GM12878 (cell line): ENCODE results near the gene UBA7. TPM values are rescaled to one million over a fixed set of nuclear protein-coding genes. Genes with fewer than 3 reads are reported as not detected.

Experiments used
- ATAC-seq: fragments of 200-7000 bp; cut with Tn5 transposase; 3 replicates; pipeline ENCODE4 v1.9.1; 2020; ENCODE audit warnings: mild to moderate bottlenecking, moderate library complexity
- BruUV-seq: library from RNA; stranded (reverse); fragments of 400-500 nt; replicated peaks from 2 replicates; lab custom pipeline; 2021; lab: Mats Ljungman, UMichigan
- CTCF ChIA-PET: fragments of 300-600 bp; sonication (Branson Sonifier 250); formaldehyde crosslinking; extraction: SDS; loops from one replicate; lab custom pipeline; 2021; ENCODE audit warnings: inconsistent platforms; lab: Yijun Ruan, JAX
- POLR2A ChIA-PET: fragments of 350-600 bp; formaldehyde crosslinking; extraction: SDS; loops from one replicate; lab custom pipeline; 2021; ENCODE audit warnings: inconsistent platforms; lab: Charles Lee
- RAD21 ChIA-PET: fragments of 300-600 bp; sonication (Branson Sonifier 250); formaldehyde crosslinking; loops from one replicate; lab custom pipeline; 2023; ENCODE audit warnings: antibody characterized with exemption; ENCODE audit not compliant: unreplicated experiment; lab: Charles Lee
- SMC1A ChIA-PET: fragments of 300-600 bp; sonication (Branson Sonifier 250); formaldehyde crosslinking; loops from one replicate; lab custom pipeline; 2023; ENCODE audit not compliant: unreplicated experiment, uncharacterized antibody; lab: Charles Lee
- DNase-seq: peaks from one replicate; pipeline ENCODE4 v3.0.0-alpha.2; 2011; ENCODE audit warnings: low read depth, low spot score
- FAIRE-seq: peaks from 3 replicates; lab custom pipeline; 2011; peaks lifted over from hg19 to GRCh38; lab: Jason Lieb, UNC
- H2AFZ ChIP-seq: 2 replicates; pipeline ENCODE4 v1.6.0; 2011; ENCODE audit warnings: low read depth, low read length, control low read depth; ENCODE audit not compliant: control insufficient read depth
- H3K27ac ChIP-seq: 2 replicates; pipeline ENCODE4 v1.5.1; 2011; ENCODE audit warnings: control low read depth; ENCODE audit not compliant: control insufficient read depth, insufficient read depth
- H3K27me3 ChIP-seq, 2 experiments: replicated peaks in 1 of 2; 2 replicates each; pipeline versions ENCODE4 v1.6.0 to v1.6.1; 2011; ENCODE audit warnings: low read length in 1 of 2; ENCODE audit not compliant: control insufficient read depth in 2 of 2, insufficient read depth in 2 of 2
- H3K36me3 ChIP-seq, 2 experiments: 2 replicates each; pipeline ENCODE4 v1.5.1; 2011; ENCODE audit warnings: low read length in 1 of 2; ENCODE audit not compliant: control insufficient read depth in 2 of 2, insufficient read depth in 2 of 2
- H3K4me1 ChIP-seq: 2 replicates; pipeline ENCODE4 v1.6.1; 2011; ENCODE audit warnings: mild to moderate bottlenecking, low read length, moderate library complexity, mixed read lengths; ENCODE audit not compliant: control insufficient read depth, insufficient read depth
- H3K4me2 ChIP-seq: 2 replicates; pipeline ENCODE4 v1.6.0; 2011; ENCODE audit warnings: control low read depth; ENCODE audit not compliant: control insufficient read depth, insufficient read depth
- H3K4me3 ChIP-seq: fragments of 200-600 bp; sonication (generic); 2 replicates; pipeline ENCODE4 v1.5.1; 2016
- H3K79me2 ChIP-seq: 2 replicates; pipeline ENCODE4 v1.6.0; 2011; ENCODE audit warnings: low read length; ENCODE audit not compliant: control insufficient read depth, insufficient read depth
- H3K9ac ChIP-seq: 2 replicates; pipeline ENCODE4 v1.8.0; 2011; ENCODE audit warnings: low read length, control low read depth, mixed read lengths; ENCODE audit not compliant: control insufficient read depth, insufficient read depth
- H3K9me3 ChIP-seq: replicated peaks from 3 replicates; pipeline ENCODE4 v1.5.1; 2011; ENCODE audit warnings: mild to moderate bottlenecking, low read length; ENCODE audit not compliant: control insufficient read depth, insufficient read depth
- H4K20me1 ChIP-seq: 2 replicates; pipeline ENCODE4 v1.6.0; 2011; ENCODE audit not compliant: control insufficient read depth, insufficient read depth
- BHLHE40 ChIP-seq, 2 experiments: fragments of 450-650 bp in 1 of 2; IDR thresholded peaks; 2 replicates each; pipeline ENCODE4 v1.6.1; 2011 to 2017; ENCODE audit warnings: low read depth in 2 of 2, borderline replicate concordance in 1 of 2, improper control_type of control experiment in 1 of 2, low read length in 1 of 2, mild to moderate bottlenecking in 1 of 2
- EED ChIP-seq: sonication (generic); IDR thresholded peaks from 2 replicates; pipeline ENCODE4 v1.6.1; 2016; ENCODE audit warnings: antibody characterized with exemption, low read depth
- ETV6 ChIP-seq, 2 experiments: fragments of 450-650 bp in 1 of 2; IDR thresholded peaks in 1 of 2; conservative IDR thresholded peaks in 1 of 2; 2 replicates each; pipeline ENCODE4 v1.6.1; 2014; ENCODE audit warnings: antibody characterized with exemption in 1 of 2, borderline replicate concordance in 1 of 2, low read depth in 1 of 2, mild to moderate bottlenecking in 1 of 2, moderate library complexity in 1 of 2
- HDAC2 ChIP-seq: fragments of 200-600 bp; sonication (generic); IDR thresholded peaks from 2 replicates; pipeline ENCODE4 v1.6.1; 2017
- MLLT1 ChIP-seq: fragments of 450-650 bp; IDR thresholded peaks from 2 replicates; pipeline ENCODE4 v1.6.1; 2016; ENCODE audit warnings: mild to moderate bottlenecking
- PBX3 ChIP-seq: IDR thresholded peaks from 2 replicates; pipeline ENCODE4 v1.6.1; 2011; ENCODE audit warnings: mild to moderate bottlenecking, low read depth, low read length, moderate library complexity; ENCODE audit not compliant: insufficient replicate concordance
- TCF12 ChIP-seq: IDR thresholded peaks from 2 replicates; pipeline ENCODE4 v1.6.1; 2011; ENCODE audit warnings: low read depth, mild to moderate bottlenecking, low read length
- TCF3 ChIP-seq: IDR thresholded peaks from 2 replicates; pipeline ENCODE4 v1.6.1; 2012; ENCODE audit warnings: low read depth, mild to moderate bottlenecking, low read length, borderline replicate concordance; ENCODE audit not compliant: insufficient read depth
- WGBS: methylation state at CpG from one replicate; pipeline ENCODE4 v1.1.6; 2016; ENCODE audit warnings: low lambda C conversion rate; ENCODE audit not compliant: insufficient replicate concordance, insufficient coverage; ENCODE audit errors: missing lambda C conversion rate; 5-methylcytosine and 5-hydroxymethylcytosine counted together
- in situ Hi-C: fragments of 300-500 bp; cut with MboI; formaldehyde crosslinking; loops from 9 replicates; pipeline ENCODE4 v1.14.3; 2018; ENCODE audit warnings: mixed read lengths
- intact Hi-C: fragments of 100-400 bp; cut with micrococcal nuclease; formaldehyde crosslinking; loops from one replicate; pipeline ENCODE4 v1.14.2; 2022; ENCODE audit not compliant: unreplicated experiment
- polyA plus RNA-seq, 11 experiments: library from polyadenylated mRNA; depleted of rRNA in 4 of 11; unstranded in 6 of 11; stranded (reverse) in 5 of 11; fragments of >200 nt; fragmentation: Nextera tagmentation in 4 of 11; fragmentation: Illumina TruSeq in 1 of 11; extraction: Ambion mirVana in 4 of 11; extraction: Trizol in 1 of 11; gene quantifications; 1 replicate in 1 of 11; 2 replicates in 10 of 11; pipeline versions ENCODE4 v1.2.1 to v1.2.3, GENCODE V29; 2011 to 2016; ENCODE audit warnings: inconsistent platforms in 2 of 11, missing spikeins in 2 of 11, low read depth in 1 of 11
- total RNA-seq, 4 experiments: library from RNA; depleted of rRNA in 3 of 4; stranded (reverse); fragments of >200 nt in 3 of 4; fragmentation: Illumina TruSeq in 1 of 4; extraction: Trizol in 1 of 4; gene quantifications; 2 replicates each; pipeline versions ENCODE4 v1.2.1 to v1.2.3, GENCODE V29; 2013 to 2021

UBA7 gene
- total and polyA plus RNA-seq, 10 of the 15 experiments (the other 5 are each of a cell fraction or from before 2014, with no cell fraction given): 11.8 to 116 (median 46.7) TPM

- Histone ChIP-seq H3K36me3 (peaks cover 4 to 5% of the 10 kb centered on the region in 2 experiments; a peak in 3 of 4 replicates), H3K4me1 (peaks cover 48% of the 10 kb centered on the region), H2AFZ (no peak overlapping the region), H3K27me3 (no peaks in the 10 kb centered on the region), H3K27ac (peak overlapping the region; percentile 80), H3K9me3 (no peaks in the 10 kb centered on the region), H3K4me3 (no peak overlapping the region), H3K4me2 (peak overlapping the region; percentile 89), H3K9ac (peak overlapping the region; percentile 3), H4K20me1 (no peaks in the 10 kb centered on the region), H3K79me2 (peaks cover 5% of the 10 kb centered on the region)
- no TSS peak for BruUV-seq
- ChIA-PET POLR2A (interaction anchor here (0.5 to 1.1 kb wide), 3 partner anchors 9 to 205 kb away, joined by 3 to 6 read pairs (median 3); no protein-coding TSS in a partner anchor), RAD21 (interaction anchor here (1.1 to 2.8 kb wide), 4 partner anchors 31 to 268 kb away, joined by 3 to 11 read pairs (median 7); partner anchors contain the start of gene MON1A), SMC1A (interaction anchor here (1.2 to 9.4 kb wide), 2 partner anchors 32 to 38 kb away, joined by 3 to 146 read pairs; no protein-coding TSS in a partner anchor), CTCF (interaction anchor here (0.9 to 12.0 kb wide), 5 partner anchors 9 to 101 kb away, joined by 3 to 327 read pairs (median 4); partner anchors contain the start of gene UBA7)
- in situ Hi-C loops (no loop called here), intact Hi-C loops (no loop called here)
- TF ChIP-seq BHLHE40 (IDR thresholded peaks at IDR 0.05; ENCODE audit: borderline replicate concordance in 1 of 2, low read depth in 2 of 2, low read length in 1 of 2) (peak in 1 of 2 experiments; percentile 17; a peak in 1 of 4 replicates), MLLT1 (peak; percentile 51; the same call in 1 of the 2 replicates), TCF12 (peak; percentile 42; the same call in 1 of the 2 replicates), HDAC2 (no peak), ETV6 (conservative IDR thresholded peaks at IDR 0.05 in 1 of 2, IDR thresholded peaks at IDR 0.05 in 1 of 2; ENCODE audit: borderline replicate concordance in 1 of 2, low read depth in 1 of 2) (0 out of 4 replicates have a peak, but pooled peaks of 1 of the 2 experiments have one; percentile 16), TCF3 (no peak), EED (peak; percentile 68), PBX3 (peak; percentile 33)
- ATAC-seq: no peak
- 66% methylated on average over 13 of the region's 13 CpGs for WGBS
- FAIRE-seq: no peak
- no peak for DNase-seq
Measured at GRCh38 chr3:49807431-49808114, 6.2 kb downstream of the UBA7 start.
